NCI-H2029 treated with DMSO at 0.1 percent for 48 hours (cell line): Measurements from ENCODE around the gene ARMC10.
"Not testable (repeated sequence)": the region's sequence is repeated elsewhere in the genome, so short reads cannot be mapped to it uniquely, and the experiment has no call there.

Experiments
- DNase-seq: peaks from one replicate; lab custom pipeline; 2025; lab: John Stamatoyannopoulos, UW

Gene ARMC10

GRCh38 chr7:103078226-103078625, 3.3 kb downstream of the ARMC10 start:
- not testable (repeated sequence) for DNase-seq

GRCh38 chr7:103079836-103080235, 4.9 kb downstream of the ARMC10 start:
- no peak for DNase-seq

- DNase-seq, result no peak
Observed at GRCh38 chr7:103080923-103081322, 6.0 kb downstream of the ARMC10 start.

- no peak for DNase-seq
Observed at GRCh38 chr7:103082497-103082896, 7.6 kb downstream of the ARMC10 start.

- no peak for DNase-seq
Observed at GRCh38 chr7:103083210-103083609, 8.3 kb downstream of the ARMC10 start.

DNA sequence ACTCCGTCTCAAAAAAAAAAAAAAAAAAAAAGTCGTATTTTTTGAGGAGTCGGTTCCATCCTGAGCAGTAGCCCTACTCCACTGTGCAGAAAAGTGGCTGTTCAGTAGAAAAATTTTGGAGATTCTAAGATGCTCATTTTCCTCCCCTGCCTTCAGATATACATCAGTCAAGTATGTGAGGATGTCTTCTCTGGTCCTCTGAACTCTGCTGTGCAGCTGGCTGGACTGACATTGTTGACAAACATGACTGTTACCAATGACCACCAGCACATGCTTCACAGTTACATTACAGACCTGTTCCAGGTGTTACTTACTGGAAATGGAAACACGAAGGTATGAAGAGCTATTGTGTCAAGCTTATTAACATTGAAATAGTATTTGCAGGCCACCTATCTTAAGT, 17.4 kb downstream of the ARMC10 start:
- DNase-seq, result not testable (repeated sequence)

- DNase-seq, result no peak
Observed at GRCh38 chr7:103093429-103093828, 18.5 kb downstream of the ARMC10 start.

DNA sequence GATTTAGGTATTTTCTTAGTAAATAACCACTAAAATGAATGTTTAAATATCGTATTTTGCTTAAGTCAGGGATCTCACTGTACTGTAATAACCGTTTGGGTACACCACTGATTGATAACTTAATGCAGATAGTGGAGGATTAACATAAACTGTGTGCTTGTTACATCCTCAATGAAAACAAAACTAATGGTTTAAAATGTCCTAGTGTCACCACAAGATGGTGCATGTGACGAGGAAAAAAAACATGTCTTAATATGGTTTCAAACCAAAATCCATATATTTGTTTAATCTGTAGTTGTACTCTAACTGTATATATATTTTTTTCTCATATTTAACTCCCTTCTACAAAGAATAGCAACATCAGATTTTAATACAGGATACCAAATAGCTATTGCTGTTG, 19.2 kb downstream of the ARMC10 start:
- DNase-seq, result no peak

DNA sequence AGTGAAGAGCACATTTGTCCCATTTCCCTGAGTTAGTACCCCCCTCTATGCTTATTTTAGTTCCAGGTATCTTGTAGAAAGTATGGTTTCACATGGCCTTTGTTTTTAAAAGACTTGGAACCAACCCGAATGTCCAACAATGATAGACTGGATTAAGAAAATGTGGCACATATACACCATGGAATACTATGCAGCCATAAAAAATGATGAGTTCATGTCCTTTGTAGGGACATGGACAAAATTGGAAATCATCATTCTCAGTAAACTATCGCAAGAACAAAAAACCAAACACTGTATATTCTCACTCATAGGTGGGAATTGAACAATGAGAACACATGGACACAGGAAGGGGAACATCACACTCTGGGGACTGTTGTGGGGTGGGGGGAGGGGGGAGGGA, 20.6 kb downstream of the ARMC10 start:
- DNase-seq, result not testable (repeated sequence)

DNA sequence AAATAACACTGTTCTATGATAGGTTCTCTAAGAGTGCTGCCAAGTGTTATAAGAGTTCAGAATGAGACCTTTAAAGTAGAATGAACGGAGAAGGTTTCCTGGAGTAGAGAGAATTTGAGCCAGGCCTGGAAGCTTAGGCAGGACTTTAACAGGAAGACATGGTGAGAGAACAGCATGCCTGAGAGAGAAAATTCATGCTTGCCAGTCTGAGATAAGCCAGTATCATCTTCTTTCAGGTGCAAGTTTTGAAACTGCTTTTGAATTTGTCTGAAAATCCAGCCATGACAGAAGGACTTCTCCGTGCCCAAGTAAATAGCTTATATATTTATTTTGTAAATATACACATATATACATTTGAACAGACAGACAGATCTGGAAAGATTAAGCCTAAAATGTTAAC, 22.1 kb downstream of the ARMC10 start:
- DNase-seq, result no peak

DNA sequence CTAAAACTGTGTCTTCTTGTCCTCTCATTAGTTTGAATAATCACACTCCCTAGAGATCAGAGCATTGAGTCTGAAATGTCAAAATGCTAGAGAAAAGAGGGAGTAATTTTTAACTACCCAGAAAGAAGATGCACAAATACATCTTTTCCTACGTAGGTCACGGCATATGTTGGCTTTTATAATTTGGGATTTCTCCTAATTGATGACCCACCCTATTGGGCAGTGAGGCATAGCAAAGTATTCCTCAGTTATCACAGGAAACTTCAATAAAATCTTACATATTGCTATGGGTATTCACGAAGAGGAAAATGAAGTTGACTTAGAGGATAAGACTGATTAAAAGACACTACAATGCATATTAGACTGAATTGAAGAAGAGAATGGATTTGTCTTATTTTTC, 25.4 kb downstream of the ARMC10 start:
- DNase-seq, result no peak

DNA sequence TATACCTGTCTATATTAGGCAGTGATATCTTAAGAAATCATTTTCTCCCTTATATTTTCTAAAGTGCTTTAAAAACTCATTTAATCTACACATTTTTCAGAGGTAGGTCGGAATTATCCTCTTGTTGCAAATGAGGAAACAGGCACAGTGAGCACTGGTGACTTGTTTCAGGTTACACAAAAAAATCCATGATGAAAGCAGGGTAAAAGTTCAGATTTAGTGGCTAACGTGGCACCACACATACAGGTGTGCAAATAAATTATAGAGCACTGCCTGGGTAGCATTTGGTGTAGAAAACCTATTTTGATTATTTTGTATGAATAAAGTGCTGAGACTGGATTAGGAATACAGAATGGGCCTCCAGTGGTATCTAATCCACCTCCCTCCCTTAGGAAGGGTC, 26.6 kb downstream of the ARMC10 start:
- DNase-seq, result no peak

DNA sequence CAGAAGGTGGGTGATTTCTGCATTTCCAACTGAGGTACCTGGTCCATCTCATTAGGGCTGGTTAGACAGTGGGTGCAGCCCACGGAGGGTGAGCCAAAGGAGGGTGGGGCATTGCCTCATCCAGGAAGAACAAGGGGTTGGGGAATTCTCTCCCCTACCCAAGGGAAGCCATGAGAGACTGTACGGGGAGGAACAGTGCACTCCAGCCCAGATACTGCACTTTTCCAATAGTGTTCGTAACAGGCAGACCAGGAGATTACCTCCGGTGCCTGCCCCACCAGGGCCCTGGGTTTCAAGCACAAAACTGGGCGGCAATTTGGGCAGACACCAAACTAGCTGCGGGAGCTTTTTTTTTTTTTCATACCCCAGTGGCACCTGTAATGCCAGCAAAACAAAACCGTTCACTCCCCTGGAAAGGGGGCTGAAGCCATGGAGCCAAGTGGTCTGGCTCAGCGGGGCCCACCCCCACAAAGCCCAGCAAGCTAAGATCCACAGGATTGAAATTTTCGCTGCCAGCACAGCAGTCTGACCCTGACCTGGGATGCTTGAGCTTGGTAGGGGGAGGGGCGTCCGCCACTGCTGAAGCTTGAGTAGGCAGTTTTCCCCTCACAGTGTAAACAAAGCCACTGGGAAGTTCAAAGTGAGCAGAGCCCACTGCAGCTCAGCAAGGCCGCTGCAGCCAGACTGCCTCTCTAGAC, 31.2 kb downstream of the ARMC10 start:
- DNase-seq, result no peak

DNA sequence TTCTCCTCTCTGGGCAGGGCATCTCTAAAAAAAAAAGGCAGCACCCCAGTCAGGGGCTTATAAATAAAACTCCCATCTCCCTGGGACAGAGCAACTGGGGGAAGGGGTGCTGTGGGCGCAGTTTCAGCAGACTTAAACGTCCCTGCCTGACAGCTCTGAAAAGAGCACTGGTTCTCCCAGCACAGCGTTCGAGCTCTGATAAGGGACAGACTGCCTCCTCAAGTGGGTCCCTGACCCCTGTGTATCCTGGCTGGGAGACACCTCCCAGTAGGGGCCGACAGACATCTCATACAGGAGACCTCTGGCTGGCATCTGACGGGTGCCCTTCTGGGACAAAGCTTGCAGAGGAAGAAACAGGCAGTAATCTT, 31.7 kb downstream of the ARMC10 start:
- DNase-seq, result not testable (repeated sequence)

- no peak for DNase-seq
Observed at GRCh38 chr7:103113164-103113563, 38.2 kb downstream of the ARMC10 start.

GRCh38 chr7:103114576-103115008, 39.7 kb downstream of the ARMC10 start:
- DNase-seq, result no peak

GRCh38 chr7:103115771-103116170, 40.8 kb downstream of the ARMC10 start:
- DNase-seq, result no peak

- no peak for DNase-seq
Observed at GRCh38 chr7:103116511-103116910, 41.6 kb downstream of the ARMC10 start.

DNA sequence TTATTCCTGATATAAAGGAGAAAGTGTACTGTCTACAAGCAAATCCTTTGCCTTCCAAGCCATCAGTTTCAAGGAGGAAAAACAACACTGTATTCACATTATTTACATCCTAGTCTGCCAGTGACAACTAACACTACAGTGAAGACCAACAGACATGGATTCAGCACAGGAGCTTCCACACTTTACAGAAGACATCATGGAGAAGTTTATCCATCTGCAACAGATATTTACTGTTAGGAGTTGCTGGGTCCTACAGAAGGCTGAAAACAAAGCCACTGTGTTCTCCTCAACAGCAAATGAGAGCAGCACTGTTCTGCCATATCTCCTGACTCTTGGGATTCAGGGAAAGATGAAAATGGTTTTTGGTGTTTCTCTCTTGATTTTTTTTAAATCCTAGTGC, 42.1 kb downstream of the ARMC10 start:
- no peak for DNase-seq

GRCh38 chr7:103117465-103117864, 42.5 kb downstream of the ARMC10 start:
- DNase-seq, result no peak

DNA sequence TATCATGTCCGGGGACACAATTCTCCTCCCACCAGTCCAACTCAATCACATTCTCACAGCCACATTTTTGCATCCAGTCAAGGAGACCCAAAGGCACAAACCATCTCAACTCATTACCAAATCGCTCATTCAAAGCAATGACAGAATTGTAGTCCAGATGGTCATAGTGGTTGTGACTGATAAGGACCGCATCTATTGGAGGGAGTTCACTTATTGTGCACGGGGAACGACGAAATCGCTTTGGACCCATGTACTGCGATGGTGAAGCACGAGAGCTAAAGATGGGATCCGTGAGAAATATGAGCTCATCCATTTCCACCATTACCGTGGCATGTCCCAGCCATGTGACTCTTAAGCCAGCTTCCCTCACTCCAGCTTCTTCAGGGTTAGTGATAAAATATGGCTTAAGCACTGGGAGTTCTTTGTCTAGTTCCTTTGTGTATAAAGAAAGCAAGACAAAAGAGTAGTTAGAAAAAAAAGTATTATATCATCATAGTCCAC, 44.9 kb downstream of the ARMC10 start:
- no peak for DNase-seq

- no peak for DNase-seq
Observed at GRCh38 chr7:103120362-103120761, 45.4 kb downstream of the ARMC10 start.

GRCh38 chr7:103121641-103122040, 46.7 kb downstream of the ARMC10 start:
- DNase-seq, result no peak

DNA sequence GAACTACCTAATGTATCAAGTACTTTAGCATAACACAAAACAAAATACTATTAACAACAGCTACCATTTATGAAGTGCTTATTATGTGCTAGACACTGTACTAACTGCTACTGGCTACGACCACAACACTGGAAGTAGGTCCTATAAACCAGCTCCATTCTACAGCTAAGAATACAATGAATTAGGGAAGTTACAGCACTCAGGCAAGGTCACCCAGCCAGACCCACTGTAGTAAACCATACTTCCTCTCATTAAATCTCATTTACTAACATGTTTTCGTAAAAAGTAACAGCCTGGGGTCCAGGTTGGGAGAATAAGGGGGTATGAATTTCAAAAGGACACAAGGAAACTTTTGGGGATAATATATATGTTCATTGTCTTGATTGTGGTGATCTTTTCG, 48.6 kb downstream of the ARMC10 start:
- no peak for DNase-seq
